Astrocyte (in vitro differentiated cells and primary cell): Measurements from ENCODE around the gene BMP10. TPM values are rescaled to one million over a fixed set of nuclear protein-coding genes. Genes with fewer than 3 reads are reported as not detected.

Source experiments
- DNase-seq: peaks from one replicate; pipeline ENCODE4 v3.0.0-alpha.2; 2010; ENCODE audit warnings: low read depth
- FAIRE-seq: peaks from 2 replicates; lab custom pipeline; 2011; peaks lifted over from hg19 to GRCh38; lab: Jason Lieb, UNC
- H2AFZ ChIP-seq: 2 replicates; pipeline ENCODE4 v1.6.0; 2012; ENCODE audit warnings: low read depth, low read length, inconsistent platforms
- H3K27ac ChIP-seq: 2 replicates; pipeline ENCODE4 v1.5.1; 2011; ENCODE audit warnings: low read depth, low read length, inconsistent platforms
- H3K27me3 ChIP-seq: 2 replicates; pipeline ENCODE4 v1.6.0; 2011; ENCODE audit warnings: low read length, inconsistent platforms; ENCODE audit not compliant: insufficient read depth
- H3K36me3 ChIP-seq: 2 replicates; pipeline ENCODE4 v1.5.1; 2011; ENCODE audit warnings: low read length, inconsistent platforms; ENCODE audit not compliant: insufficient read depth
- H3K4me1 ChIP-seq: 2 replicates; pipeline ENCODE4 v1.5.1; 2011; ENCODE audit warnings: low read length, inconsistent platforms; ENCODE audit not compliant: insufficient read depth
- H3K4me2 ChIP-seq: 2 replicates; pipeline ENCODE4 v1.6.0; 2012; ENCODE audit warnings: low read length, inconsistent platforms
- H3K4me3 ChIP-seq: 2 replicates; pipeline ENCODE4 v1.5.1; 2011; ENCODE audit warnings: low read depth, mild to moderate bottlenecking, low read length, inconsistent platforms; ENCODE audit not compliant: insufficient read depth
- H3K79me2 ChIP-seq: 2 replicates; pipeline ENCODE4 v1.6.0; 2012; ENCODE audit warnings: mild to moderate bottlenecking, low read length, inconsistent platforms; ENCODE audit not compliant: insufficient read depth
- H3K9ac ChIP-seq: 2 replicates; pipeline ENCODE4 v1.6.0; 2012; ENCODE audit warnings: mild to moderate bottlenecking, low read length, inconsistent platforms
- H3K9me3 ChIP-seq: 2 replicates; pipeline ENCODE4 v1.5.1; 2012; ENCODE audit warnings: low read depth, mild to moderate bottlenecking, low read length, inconsistent platforms; ENCODE audit not compliant: insufficient read depth
- H4K20me1 ChIP-seq: 2 replicates; pipeline ENCODE4 v1.6.0; 2012; ENCODE audit warnings: low read length, inconsistent platforms; ENCODE audit not compliant: insufficient read depth
- H3K27ac Mint-ChIP-seq: one replicate; pipeline ENCODE4 v1.8.0; 2021; ENCODE audit warnings: mild to moderate bottlenecking, mixed read lengths; ENCODE audit not compliant: unreplicated experiment
- H3K27me3 Mint-ChIP-seq: one replicate; pipeline ENCODE4 v1.8.0; 2021; ENCODE audit warnings: low read depth, mixed read lengths; ENCODE audit not compliant: unreplicated experiment
- H3K36me3 Mint-ChIP-seq: one replicate; pipeline ENCODE4 v1.8.0; 2021; ENCODE audit warnings: low read depth, mixed read lengths; ENCODE audit not compliant: unreplicated experiment
- H3K4me1 Mint-ChIP-seq: one replicate; pipeline ENCODE4 v1.8.0; 2021; ENCODE audit warnings: low read depth, mixed read lengths; ENCODE audit not compliant: unreplicated experiment
- H3K4me3 Mint-ChIP-seq: one replicate; pipeline ENCODE4 v1.8.0; 2021; ENCODE audit warnings: mild to moderate bottlenecking, moderate library complexity, mixed read lengths; ENCODE audit not compliant: unreplicated experiment
- H3K9me3 Mint-ChIP-seq: one replicate; pipeline ENCODE4 v1.8.0; 2021; ENCODE audit warnings: mild to moderate bottlenecking, mixed read lengths; ENCODE audit not compliant: unreplicated experiment
- CTCF ChIP-seq: IDR thresholded peaks from 2 replicates; pipeline ENCODE4 v1.5.1; 2011; ENCODE audit warnings: low read depth, mild to moderate bottlenecking, inconsistent platforms, low read length, moderate library complexity; ENCODE audit not compliant: insufficient read depth
- EZH2 ChIP-seq: IDR thresholded peaks from 2 replicates; pipeline ENCODE4 v1.6.1; 2012; ENCODE audit warnings: mild to moderate bottlenecking, low read length, inconsistent platforms; ENCODE audit not compliant: insufficient read depth
- total RNA-seq: library from RNA; stranded (reverse); gene quantifications from 2 replicates; pipeline ENCODE4 v1.2.1, GENCODE V29; 2021

Gene BMP10
- total RNA-seq, 1 donor from 2014 or later, result not detected

DNA sequence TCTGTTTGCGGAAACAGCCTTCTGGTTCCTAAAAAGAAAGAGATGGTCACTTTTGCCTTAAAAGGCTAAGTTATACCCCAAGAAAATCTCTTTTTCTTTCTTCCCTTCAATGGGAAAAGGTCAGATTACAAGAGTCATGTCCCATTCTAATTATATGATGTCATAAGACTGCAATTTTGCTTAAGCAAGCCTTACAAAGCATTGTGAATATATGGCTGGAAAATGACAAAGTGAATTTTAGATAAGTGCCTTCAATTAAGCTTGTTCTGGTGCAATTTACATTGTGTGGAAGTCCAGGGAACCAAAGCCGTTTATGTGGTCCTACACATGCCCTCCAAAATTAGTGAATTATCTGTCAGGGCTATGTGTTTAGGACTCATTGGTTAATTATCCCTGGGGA, 7.6 kb upstream of the BMP10 start:
- Histone ChIP-seq H3K9me3 (no peaks in the 10 kb centered on the region), H3K4me1 (peaks cover 11% of the 10 kb centered on the region), H2AFZ (no peak overlapping the region), H3K36me3 (no peaks in the 10 kb centered on the region), H3K79me2 (no peaks in the 10 kb centered on the region), H3K9ac (no peak overlapping the region), H3K4me3 (no peak overlapping the region), H3K4me2 (peak overlapping the region; percentile 37), H3K27ac (no peak overlapping the region), H4K20me1 (no peaks in the 10 kb centered on the region), H3K27me3 (no peaks in the 10 kb centered on the region)
- no peak overlapping the region for H3K4me3 Mint-ChIP-seq
- no peaks in the 10 kb centered on the region for H3K36me3 Mint-ChIP-seq
- FAIRE-seq (no peak), DNase-seq (peak; percentile 61)
- no peaks in the 10 kb centered on the region for H3K9me3 Mint-ChIP-seq
- peak overlapping the region; percentile 2 for H3K27ac Mint-ChIP-seq
- TF ChIP-seq EZH2 (no peak), CTCF (no peak)
- H3K4me1 Mint-ChIP-seq, result peaks cover 18% of the 10 kb centered on the region
- H3K27me3 Mint-ChIP-seq, result peaks cover 4% of the 10 kb centered on the region

GRCh38 chr2:68878071-68878711, 7.0 kb upstream of the BMP10 start:
- no peaks in the 10 kb centered on the region for H3K36me3 Mint-ChIP-seq
- H3K9ac ChIP-seq, result no peak overlapping the region
- FAIRE-seq, result no peak
- H3K36me3 ChIP-seq, result no peaks in the 10 kb centered on the region
- H2AFZ ChIP-seq, result peak overlapping the region; percentile 9
- H3K4me1 ChIP-seq, result peaks cover 11% of the 10 kb centered on the region
- no peak overlapping the region for H3K4me3 ChIP-seq
- no peaks in the 10 kb centered on the region for H4K20me1 ChIP-seq
- H3K9me3 ChIP-seq, result no peaks in the 10 kb centered on the region
- TF ChIP-seq EZH2 (no peak), CTCF (no peak)
- peaks cover 18% of the 10 kb centered on the region for H3K4me1 Mint-ChIP-seq
- H3K79me2 ChIP-seq, result no peaks in the 10 kb centered on the region
- H3K4me3 Mint-ChIP-seq, result no peak overlapping the region
- H3K27ac Mint-ChIP-seq, result peak overlapping the region; percentile 2
- peak; percentile 71 for DNase-seq
- peaks cover 5% of the 10 kb centered on the region for H3K27me3 Mint-ChIP-seq
- H3K27me3 ChIP-seq, result no peaks in the 10 kb centered on the region
- H3K27ac ChIP-seq, result no peak overlapping the region
- no peaks in the 10 kb centered on the region for H3K9me3 Mint-ChIP-seq
- peak overlapping the region; percentile 37 for H3K4me2 ChIP-seq

- TF ChIP-seq EZH2 (no peak), CTCF (no peak)
- Histone ChIP-seq H3K4me3 (no peak overlapping the region), H3K9ac (no peak overlapping the region), H3K36me3 (no peaks in the 10 kb centered on the region), H3K79me2 (no peaks in the 10 kb centered on the region), H4K20me1 (no peaks in the 10 kb centered on the region), H3K4me2 (no peak overlapping the region), H2AFZ (no peak overlapping the region), H3K9me3 (no peaks in the 10 kb centered on the region), H3K4me1 (peaks cover 11% of the 10 kb centered on the region), H3K27ac (no peak overlapping the region), H3K27me3 (no peaks in the 10 kb centered on the region)
- no peak for DNase-seq
- Mint-ChIP-seq H3K4me1 (peaks cover 18% of the 10 kb centered on the region), H3K27ac (no peak overlapping the region), H3K4me3 (no peak overlapping the region), H3K27me3 (peaks cover 6% of the 10 kb centered on the region), H3K36me3 (no peaks in the 10 kb centered on the region), H3K9me3 (no peaks in the 10 kb centered on the region)
- FAIRE-seq, result no peak
These were observed 6.0 kb upstream of the BMP10 start for GRCh38 chr2:68877079-68877772.
